Muscle layer of colon (tissue), 2 donors: ENCODE results near the gene CPNE2.

Experiments
- H3K27ac ChIP-seq: one replicate; pipeline ENCODE4 v1.7.0; 2013; ENCODE audit warnings: low read depth, mild to moderate bottlenecking, low read length, moderate library complexity
- H3K27me3 ChIP-seq, 2 donors: one replicate each; pipeline ENCODE4 v1.7.0; 2013; ENCODE audit warnings: low read length in 2 of 2, mild to moderate bottlenecking in 2 of 2; ENCODE audit not compliant: insufficient read depth in 2 of 2, control insufficient read depth in 1 of 2
- H3K36me3 ChIP-seq: one replicate; pipeline ENCODE4 v1.7.0; 2013; ENCODE audit warnings: mild to moderate bottlenecking, low read length; ENCODE audit not compliant: insufficient read depth
- H3K4me1 ChIP-seq: one replicate; pipeline ENCODE4 v1.7.0; 2013; ENCODE audit warnings: mild to moderate bottlenecking, low read length; ENCODE audit not compliant: insufficient read depth
- H3K4me3 ChIP-seq, 2 donors: one replicate each; pipeline ENCODE4 v1.7.0; 2013; ENCODE audit warnings: low read length in 2 of 2, low read depth in 1 of 2, mild to moderate bottlenecking in 1 of 2, moderate library complexity in 1 of 2
- H3K9ac ChIP-seq: one replicate; pipeline ENCODE4 v1.7.0; 2013; ENCODE audit warnings: low read length
- H3K9me3 ChIP-seq: one replicate; pipeline ENCODE4 v1.7.0; 2013; ENCODE audit warnings: mild to moderate bottlenecking, low read length
- donor health status: abdominal sarcoma.
- donor health status: Adenocarcinoma of cecum.

The CPNE2 gene

DNA sequence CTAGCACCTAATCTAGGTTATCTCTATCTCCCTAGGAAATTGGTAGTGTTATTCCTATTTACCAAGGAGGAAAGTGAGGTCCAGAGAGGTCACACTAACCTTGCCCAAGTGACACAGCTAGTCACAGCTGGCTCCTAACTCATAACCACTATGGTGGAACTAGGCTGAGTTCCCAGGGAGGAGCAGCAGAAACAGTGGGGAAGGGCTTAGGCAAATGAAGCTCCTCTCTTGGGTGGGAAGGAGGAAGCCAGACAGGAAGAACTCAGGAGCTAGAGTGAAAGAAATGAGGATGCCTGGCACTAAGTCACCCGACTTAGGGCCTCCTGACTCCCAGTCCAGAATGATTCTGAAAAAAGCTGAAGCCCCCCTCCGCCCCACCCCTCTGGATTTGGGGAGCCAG lies 59.0 kb downstream of the CPNE2 start:
- Histone ChIP-seq H3K9me3 (no peaks in the 10 kb centered on the region), H3K9ac (no peak overlapping the region), H3K36me3 (peaks cover 29% of the 10 kb centered on the region), H3K4me1 (peaks cover 23% of the 10 kb centered on the region), H3K4me3 (no peak overlapping the region), H3K27ac (no peak overlapping the region), H3K27me3 (no peaks in the 10 kb centered on the region)

DNA sequence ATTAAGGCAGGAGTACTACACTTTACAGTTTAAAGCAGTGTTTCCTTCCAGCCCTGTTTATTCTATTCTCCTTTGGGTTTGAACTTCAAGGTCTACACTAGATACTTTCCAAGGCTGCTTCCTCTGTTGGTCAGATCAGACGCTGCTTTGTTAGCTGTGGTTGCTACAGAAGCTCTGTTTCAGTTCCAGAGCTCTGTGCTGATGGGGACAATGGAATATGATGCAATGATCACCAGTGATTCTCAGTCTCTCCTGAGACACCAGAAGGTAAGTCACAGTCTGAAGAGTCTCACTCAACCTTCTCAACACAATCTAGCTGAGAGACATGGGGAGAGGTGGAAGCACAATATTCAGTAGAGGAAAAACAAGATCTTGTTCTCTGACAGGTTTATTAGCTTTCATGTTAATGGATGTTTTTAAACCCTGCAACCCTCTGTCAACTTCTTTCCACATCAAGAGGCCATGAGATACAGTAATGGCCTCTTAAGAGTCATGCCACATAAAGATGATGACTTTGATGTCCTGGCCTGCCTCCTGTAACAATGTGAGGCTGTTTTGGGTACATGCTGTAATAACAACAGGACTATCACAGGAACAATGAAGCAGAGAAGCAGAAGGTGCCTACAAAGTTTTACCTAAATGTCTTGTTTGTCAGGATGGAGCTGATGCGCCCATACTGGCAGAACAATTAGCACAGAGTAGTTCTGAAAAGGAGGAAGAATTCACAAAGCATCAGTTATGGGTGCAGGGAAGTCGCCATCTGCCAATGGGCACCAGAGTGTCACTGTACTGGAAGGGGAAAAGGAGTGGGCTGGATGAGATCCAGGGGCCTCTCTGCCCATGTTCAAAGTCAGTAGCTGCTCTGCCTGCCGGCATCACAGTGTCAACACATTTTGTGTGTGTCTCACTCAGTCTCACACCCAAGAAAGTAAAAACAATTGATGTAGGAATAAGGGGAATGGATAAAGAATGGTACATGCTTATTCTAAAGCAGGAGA lies 60.0 kb downstream of the CPNE2 start:
- H3K27ac ChIP-seq, result no peak overlapping the region
- H3K4me1 ChIP-seq, result peaks cover 19% of the 10 kb centered on the region
- no peak overlapping the region for H3K9ac ChIP-seq
- H3K4me3 ChIP-seq, result no peak overlapping the region
- H3K9me3 ChIP-seq, result no peaks in the 10 kb centered on the region
- no peaks in the 10 kb centered on the region for H3K27me3 ChIP-seq
- peaks cover 33% of the 10 kb centered on the region for H3K36me3 ChIP-seq

DNA sequence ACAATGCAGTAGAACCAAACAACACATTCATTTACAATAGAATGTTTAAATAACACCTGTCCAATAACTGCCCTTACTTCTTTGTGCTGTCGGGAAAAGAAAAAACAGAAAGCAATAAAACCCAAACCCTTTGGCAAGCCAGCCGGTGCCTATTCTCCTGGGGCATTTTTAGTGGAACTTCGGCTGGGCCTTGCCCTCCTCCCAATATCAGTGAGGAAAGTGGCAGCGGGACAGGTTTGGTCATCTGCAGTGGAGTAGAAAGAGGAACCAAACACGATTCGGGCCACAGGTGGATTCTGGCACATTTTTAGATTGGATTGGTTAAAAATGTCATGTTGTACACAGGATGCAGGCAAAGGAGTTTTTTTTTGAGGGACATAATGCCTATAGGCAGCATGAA lies 61.5 kb downstream of the CPNE2 start:
- H3K4me1 ChIP-seq, result peaks cover 11% of the 10 kb centered on the region
- H3K4me3 ChIP-seq, result no peak overlapping the region
- H3K9me3 ChIP-seq, result no peaks in the 10 kb centered on the region
- no peak overlapping the region for H3K27ac ChIP-seq
- H3K9ac ChIP-seq, result no peak overlapping the region
- peaks cover 37% of the 10 kb centered on the region for H3K36me3 ChIP-seq
- H3K27me3 ChIP-seq, result no peaks in the 10 kb centered on the region

DNA sequence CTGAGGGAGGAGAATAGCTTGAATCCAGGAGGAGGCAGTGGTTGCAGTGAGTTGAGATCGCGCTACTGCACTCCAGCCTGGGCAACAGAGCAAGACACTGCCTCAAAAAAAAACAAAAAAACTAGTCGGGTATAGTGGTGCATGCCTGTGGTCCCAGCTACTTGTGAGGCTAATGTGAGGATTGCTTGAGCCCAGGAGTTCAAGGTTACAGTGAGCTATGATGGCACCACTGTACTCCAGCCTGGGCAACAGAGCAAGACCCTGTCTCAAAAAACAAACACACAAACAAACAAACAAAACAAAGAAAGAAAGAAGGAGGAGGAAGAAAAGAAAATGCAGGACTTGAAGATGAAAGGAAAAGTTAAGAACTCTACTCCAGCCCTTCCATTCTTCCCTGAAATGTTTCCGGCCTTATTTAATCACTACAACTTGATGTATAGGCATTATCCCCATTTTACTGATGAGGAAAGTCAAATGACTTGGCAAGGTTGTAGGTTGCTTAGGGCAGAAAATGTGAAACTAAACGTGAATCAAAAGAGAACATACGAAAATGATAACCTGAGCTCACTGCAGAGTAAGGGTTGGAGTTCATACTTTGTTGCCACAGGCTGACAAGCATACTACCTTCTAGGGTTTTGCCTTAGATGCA lies 63.4 kb downstream of the CPNE2 start:
- Histone ChIP-seq H3K4me3 (no peak overlapping the region), H3K27me3 (no peaks in the 10 kb centered on the region), H3K27ac (no peak overlapping the region), H3K9me3 (no peaks in the 10 kb centered on the region), H3K36me3 (peaks cover 43% of the 10 kb centered on the region), H3K9ac (no peak overlapping the region), H3K4me1 (peaks cover 11% of the 10 kb centered on the region)

DNA sequence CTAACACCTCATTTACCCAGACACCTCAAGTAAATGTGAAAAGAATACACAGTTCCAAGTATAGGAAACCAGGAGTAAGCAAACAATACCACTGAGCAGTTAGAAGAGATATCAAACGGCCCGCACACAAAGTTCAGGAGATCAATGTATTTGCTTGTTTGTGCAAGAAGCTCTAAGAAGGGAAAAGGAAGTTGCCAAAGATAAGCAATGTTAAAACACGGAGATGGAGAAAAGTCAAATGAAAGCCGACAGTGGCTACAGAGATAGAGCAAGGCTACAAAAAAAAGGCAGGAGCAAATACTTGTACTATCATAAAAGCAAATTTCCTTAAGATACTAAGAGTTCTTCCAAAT lies 63.9 kb downstream of the CPNE2 start:
- peaks cover 38% of the 10 kb centered on the region for H3K36me3 ChIP-seq
- no peak overlapping the region for H3K9ac ChIP-seq
- H3K27me3 ChIP-seq, result no peaks in the 10 kb centered on the region
- H3K4me3 ChIP-seq, result no peak overlapping the region
- H3K9me3 ChIP-seq, result no peaks in the 10 kb centered on the region
- H3K4me1 ChIP-seq, result peaks cover 11% of the 10 kb centered on the region
- H3K27ac ChIP-seq, result no peak overlapping the region

DNA sequence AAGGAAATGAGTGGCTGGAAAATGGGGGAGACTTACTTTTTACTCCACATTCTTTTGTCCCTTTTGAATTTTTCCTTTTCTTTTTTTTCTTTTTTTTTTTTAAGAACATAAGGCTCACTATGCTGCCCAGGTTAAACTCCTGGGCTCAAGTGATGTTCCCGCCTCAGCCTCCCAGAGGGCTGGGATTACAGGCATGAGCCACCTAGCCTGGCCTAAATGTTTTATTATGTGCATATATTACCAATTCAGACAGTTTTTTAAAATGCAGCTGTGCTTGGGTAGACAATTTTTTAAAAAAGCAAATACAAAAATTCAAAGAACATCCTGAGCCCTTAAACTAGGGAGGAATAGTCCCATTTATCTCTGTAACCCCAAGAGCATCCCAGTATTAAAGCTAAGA lies 65.2 kb downstream of the CPNE2 start:
- no peaks in the 10 kb centered on the region for H3K27me3 ChIP-seq
- no peak overlapping the region for H3K9ac ChIP-seq
- H3K27ac ChIP-seq, result no peak overlapping the region
- no peak overlapping the region for H3K4me3 ChIP-seq
- H3K9me3 ChIP-seq, result no peaks in the 10 kb centered on the region
- peaks cover 11% of the 10 kb centered on the region for H3K4me1 ChIP-seq
- peaks cover 35% of the 10 kb centered on the region for H3K36me3 ChIP-seq

DNA sequence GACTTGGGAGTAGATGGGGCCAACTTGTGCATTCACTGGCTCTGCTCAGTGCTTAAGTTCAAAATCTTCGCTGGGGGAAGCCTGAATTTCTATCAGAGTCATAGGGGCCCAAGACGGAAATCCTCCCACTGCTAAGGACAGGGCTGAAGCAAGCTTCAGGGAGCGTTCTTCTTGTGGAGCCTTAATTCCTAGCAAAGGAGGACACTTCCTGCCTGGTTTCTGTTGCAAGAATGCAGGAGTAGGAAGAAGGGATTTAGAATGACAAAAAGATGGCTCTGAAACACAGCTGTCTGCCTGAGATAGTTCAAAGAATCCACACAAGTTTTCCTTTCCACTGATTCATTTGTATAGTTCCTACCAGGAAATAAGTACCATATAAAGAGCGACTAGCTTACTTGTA lies 67.1 kb downstream of the CPNE2 start:
- Histone ChIP-seq H3K4me1 (no peaks in the 10 kb centered on the region), H3K9me3 (no peaks in the 10 kb centered on the region), H3K27ac (no peak overlapping the region), H3K4me3 (no peak overlapping the region), H3K36me3 (peaks cover 37% of the 10 kb centered on the region), H3K9ac (no peak overlapping the region), H3K27me3 (no peaks in the 10 kb centered on the region)

DNA sequence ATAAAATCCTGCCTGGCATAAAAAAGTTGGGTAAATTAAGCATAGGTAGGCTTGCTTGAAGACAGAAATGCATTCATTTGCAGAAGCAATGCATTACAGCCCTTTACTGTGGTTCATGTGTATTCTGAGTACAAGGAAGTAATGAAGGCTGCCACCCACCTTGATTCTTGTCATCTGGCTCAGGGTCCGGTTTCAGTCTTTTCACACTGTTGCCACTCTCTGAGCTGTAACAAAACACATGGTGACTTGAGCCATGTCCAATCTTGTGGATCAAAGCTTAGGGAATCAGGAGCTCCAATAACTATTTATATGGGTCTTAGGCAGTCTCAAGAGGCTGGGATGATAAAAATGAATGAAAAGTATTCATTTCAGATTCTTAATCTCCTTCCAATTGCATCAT lies 71.5 kb downstream of the CPNE2 start:
- no peaks in the 10 kb centered on the region for H3K4me1 ChIP-seq
- no peak overlapping the region for H3K4me3 ChIP-seq
- H3K9me3 ChIP-seq, result no peaks in the 10 kb centered on the region
- H3K36me3 ChIP-seq, result peaks cover 45% of the 10 kb centered on the region
- H3K27ac ChIP-seq, result no peak overlapping the region
- H3K9ac ChIP-seq, result no peak overlapping the region
- no peaks in the 10 kb centered on the region for H3K27me3 ChIP-seq

DNA sequence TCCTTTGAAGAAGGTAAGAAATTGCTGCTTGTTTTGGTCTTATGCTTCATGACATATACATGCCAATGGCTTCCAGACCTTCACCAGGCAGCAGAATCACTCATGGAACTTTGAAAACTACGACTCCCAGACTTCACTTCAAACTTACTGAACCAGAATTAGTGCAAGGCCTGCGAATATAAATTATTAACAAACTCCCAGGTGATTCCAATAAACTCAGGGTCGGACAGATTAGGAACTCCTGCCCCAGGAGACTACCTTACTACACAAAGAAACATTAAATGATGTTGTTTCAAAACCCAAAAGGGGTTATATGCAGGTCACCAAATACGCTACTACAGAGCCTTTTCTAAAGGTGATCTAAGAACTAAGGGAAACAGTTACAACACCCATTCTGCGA lies 73.1 kb downstream of the CPNE2 start:
- no peaks in the 10 kb centered on the region for H3K9me3 ChIP-seq
- no peak overlapping the region for H3K27ac ChIP-seq
- peaks cover 45% of the 10 kb centered on the region for H3K36me3 ChIP-seq
- H3K4me3 ChIP-seq, result no peak overlapping the region
- H3K4me1 ChIP-seq, result no peaks in the 10 kb centered on the region
- H3K27me3 ChIP-seq, result no peaks in the 10 kb centered on the region
- no peak overlapping the region for H3K9ac ChIP-seq

DNA sequence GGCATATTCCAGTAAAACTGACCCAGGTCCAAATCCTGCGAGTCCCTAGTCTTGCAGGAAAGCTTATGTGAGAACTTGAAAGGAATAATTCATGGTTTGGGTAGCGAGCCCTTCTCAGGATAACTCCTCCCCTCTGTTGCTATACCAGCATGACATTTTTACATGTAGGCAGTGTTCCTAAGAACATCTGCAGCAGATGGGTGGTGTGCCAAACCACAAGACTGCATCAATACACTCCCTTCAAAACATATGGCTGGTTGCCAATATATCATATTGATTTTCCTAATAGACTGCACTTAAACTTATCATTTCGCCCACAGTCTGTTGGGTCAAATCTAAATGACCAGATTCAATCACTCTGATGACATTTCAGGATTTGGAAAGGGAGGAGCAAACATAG lies 73.6 kb downstream of the CPNE2 start:
- H3K9me3 ChIP-seq, result no peaks in the 10 kb centered on the region
- H3K9ac ChIP-seq, result no peak overlapping the region
- H3K27me3 ChIP-seq, result no peaks in the 10 kb centered on the region
- H3K4me3 ChIP-seq, result no peak overlapping the region
- peaks cover 46% of the 10 kb centered on the region for H3K36me3 ChIP-seq
- no peaks in the 10 kb centered on the region for H3K4me1 ChIP-seq
- no peak overlapping the region for H3K27ac ChIP-seq

DNA sequence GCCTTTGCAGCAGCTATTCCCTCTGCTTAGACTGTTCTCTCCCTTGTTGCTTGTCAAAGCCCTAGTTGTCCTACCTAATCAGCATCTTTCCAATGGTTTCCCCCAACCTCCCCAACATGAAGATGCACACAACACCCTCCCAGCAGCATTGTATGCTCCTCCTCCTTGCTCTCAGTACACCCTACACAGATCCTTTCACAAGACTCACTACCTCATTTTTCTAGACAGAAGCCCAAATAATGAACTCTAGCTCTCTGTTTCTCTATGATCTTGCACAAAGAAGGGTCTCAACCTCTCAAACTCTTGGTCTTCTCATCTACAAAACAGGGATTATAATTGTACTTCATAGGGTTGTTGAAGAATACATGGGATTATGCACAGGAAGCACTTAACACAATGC lies 74.1 kb downstream of the CPNE2 start:
- Histone ChIP-seq H3K4me3 (no peak overlapping the region), H3K36me3 (peaks cover 51% of the 10 kb centered on the region), H3K9ac (no peak overlapping the region), H3K9me3 (no peaks in the 10 kb centered on the region), H3K27me3 (no peaks in the 10 kb centered on the region), H3K4me1 (no peaks in the 10 kb centered on the region), H3K27ac (no peak overlapping the region)
